HG02885 (cell line): ENCODE data around the gene IGSF23.

Source experiments
- ATAC-seq: cut with Tn5 transposase; IDR thresholded peaks from one replicate; pipeline ENCODE4 v1.9.1; 2021; ENCODE audit warnings: mild to moderate bottlenecking; ENCODE audit not compliant: unreplicated experiment, poor library complexity

IGSF23 gene, protein sequence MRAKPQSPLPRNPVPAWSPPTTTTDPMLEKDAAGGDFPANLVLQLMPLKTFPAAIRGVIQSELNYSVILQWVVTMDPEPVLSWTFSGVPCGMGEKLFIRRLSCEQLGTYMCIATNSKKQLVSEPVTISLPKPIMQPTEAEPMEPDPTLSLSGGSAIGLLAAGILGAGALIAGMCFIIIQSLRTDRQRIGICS

DNA sequence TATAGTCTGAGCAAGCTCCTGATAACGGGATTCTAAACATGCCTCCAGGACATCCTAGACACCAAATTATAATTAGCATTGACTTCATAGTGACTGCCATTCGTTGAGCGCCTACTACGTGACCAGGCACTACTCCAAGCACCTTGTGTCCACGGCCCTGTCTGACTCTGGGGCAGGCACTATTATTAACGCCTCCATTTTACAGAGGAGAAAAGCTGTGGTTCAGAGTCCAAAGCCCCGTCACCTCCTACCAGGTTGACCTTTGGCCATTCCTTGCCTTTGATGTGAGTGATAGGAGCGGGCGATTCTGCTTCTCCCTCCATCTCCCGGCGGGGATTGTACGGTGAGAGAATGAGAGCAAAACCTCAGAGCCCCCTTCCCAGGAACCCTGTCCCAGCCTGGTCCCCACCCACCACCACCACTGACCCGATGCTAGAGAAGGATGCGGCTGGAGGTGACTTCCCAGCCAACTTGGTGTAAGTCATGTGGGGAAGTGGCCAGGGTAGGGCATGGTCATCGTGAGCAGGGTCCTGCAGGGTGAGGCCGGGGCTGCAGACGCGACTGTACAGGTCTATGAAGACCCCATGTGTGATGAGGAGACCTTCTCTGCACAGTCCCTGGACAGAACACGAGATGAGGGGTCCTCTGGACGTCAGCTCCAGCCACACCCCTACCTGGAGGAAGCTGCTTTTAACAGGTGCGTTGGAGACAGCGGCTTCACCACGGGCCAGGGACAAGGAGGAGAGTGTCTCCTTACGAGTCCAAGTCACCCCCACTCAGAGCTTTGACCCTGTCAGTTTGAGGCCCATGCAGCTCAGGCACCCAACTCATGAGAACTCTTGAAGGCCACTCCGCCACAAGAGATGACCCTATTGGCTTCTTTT lies at the start of gene IGSF23:
Gene IGSF23 (plus strand): TSS at position 269 of the 884 bp plus-strand sequence. CDS start 83 bp downstream, at position 352.
- no peak for ATAC-seq

DNA sequence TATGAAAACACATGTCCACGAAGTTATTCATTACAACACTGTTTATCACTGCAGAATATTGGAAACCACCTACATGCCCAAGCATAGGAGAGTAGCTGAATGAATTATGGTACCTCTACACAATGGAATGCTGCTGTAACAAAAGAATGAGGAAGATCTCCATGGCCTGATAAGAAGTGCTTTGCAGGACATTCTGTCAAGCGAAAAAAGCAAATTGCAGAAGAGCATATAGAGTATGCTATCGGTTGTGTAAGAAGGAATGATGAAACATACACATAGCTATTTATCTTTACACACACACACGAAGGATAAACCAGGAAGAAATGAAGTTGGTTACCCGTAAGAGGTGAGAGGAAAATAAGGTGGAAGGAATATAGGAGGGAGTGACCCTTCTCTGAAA lies 46.4 kb upstream of the IGSF23 start:
- ATAC-seq, result no peak

DNA sequence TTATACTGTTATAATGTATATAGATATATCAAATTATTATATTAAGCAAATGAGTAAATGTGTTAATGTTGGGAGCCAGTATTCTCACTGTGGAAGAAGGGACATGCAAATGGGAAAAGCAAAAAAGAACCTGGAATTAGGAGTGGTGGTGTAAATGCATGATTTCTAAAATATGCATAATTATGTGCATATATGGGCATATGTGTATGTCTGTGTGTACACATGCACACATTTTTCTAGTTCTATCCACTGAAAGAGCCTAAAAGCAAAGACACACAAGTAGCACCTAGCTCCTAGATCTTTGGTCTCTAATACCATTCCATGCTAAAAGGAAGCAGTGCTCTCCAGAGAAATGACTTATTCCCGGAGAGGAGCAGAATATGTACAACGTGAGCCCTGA lies 45.6 kb upstream of the IGSF23 start:
- ATAC-seq, result no peak

DNA sequence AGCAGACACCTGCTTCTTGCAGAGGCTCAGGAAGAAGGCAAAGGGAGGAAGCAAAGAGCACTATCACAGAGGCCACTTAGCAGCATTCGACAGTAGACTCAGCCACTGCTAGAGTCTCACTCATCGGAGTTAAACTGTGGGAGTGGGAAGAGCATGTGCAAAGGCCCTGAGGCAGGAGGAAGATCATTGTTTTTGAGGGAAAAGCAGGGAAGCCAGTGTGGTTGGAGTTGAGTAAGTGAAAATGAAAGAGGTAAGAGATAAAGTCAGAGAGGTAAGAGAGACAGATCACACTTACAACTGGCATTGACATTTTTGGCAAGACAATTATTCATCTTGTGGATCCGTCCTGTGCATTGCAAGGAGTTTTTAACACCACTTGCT lies 42.8 kb upstream of the IGSF23 start:
- ATAC-seq, result no peak

DNA sequence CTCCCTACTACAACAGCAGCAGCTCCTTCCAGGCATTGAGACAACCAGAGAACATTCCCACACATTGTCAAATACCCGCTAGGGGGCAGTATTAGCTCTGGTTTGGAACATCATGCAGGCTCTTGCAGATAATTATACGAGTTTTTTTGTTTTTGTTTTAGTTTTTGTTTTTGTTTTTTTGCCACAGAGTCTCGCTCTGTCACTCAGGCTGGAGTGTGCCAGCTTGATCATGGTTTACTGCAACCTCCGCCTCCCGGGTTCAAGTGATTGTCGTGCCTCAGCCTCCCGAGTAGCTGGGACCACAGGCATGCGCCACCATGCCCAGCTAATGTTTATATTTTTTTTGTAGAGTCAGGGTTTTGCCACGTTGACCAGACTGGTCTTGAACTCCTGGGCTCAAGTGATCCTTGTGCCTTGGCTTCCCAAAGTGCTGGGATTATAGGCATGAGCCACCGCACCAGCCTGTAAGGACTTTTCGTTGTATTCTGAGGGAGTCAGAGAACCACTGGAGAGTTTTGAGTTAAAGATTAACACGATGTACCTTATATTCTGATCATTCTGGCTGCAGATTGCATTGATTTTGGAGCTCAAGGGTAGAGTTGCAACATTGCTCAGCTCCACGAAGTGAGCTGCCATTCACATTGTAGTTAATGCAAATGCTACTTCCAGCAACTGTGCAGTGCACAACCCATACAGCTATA lies 42.2 kb upstream of the IGSF23 start:
- ATAC-seq, result no peak

DNA sequence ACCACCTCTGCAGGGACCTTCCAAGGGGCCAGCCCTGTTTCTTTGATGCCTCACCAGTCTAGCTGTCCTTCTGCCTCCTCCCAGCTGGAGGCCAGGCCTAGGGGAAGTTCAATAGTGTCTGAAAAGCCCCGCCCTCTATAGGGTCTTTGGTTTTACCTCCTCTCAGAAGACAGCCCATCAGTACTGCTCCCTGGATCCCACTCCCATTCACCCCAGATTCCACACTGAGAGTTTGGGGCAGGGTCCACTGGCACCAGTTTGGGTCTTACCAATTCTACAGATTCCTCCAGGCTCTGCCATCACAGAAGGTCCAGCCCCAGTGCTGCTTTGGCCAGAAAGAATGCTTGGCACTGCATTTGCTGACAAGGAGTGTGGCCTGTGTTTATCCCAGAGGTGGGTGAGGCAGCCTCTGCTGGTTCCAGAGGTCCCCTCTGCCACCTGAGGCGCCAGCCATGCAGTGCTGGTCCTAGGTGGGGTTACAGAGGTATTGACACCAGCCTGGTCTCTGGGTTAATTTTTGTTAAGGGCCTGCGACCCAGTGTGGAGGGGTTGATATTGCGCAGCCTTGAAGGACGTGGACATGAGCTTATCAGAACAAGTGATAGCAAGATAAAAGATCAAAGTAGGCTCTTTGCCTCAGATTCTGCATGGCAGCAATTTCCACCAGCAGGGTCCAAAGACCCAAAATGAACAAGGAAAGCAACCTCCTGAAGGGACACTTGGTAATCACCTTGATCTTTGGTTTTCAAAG lies 41.4 kb upstream of the IGSF23 start:
- ATAC-seq, result no peak

DNA sequence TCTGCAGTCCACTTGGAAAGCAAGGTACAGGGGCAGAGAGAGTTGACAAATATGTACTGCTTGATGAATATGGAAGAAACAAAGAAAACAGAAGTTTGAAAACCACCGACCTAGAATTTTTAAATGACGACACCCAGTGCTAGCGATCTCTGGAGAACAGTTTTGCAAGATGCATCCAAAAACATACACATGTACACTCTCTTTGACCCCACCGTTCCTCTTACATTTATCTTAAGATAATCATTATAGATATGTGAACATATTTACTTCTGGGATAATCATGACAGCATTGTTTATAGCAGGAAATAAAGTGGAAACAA lies 40.8 kb upstream of the IGSF23 start:
- ATAC-seq, result no peak

DNA sequence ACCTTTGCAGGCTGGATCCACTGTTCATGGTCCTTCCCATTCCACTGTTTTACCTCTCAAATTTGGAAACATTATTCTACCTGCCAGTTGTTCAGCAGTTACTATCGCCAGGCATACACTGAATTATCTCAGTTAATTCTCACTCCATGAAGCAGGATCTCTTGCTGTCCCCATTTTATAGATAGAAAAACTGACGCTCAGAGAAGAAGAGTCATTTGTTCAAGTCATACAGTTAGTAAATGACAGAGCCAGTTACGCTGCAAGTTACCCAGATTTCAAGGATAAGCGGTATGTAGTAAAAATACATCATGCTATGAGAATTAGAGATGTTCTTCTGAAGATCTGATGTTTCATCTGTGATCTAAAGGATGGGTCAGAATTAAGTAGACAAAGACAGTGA lies 40.2 kb upstream of the IGSF23 start:
- no peak for ATAC-seq

DNA sequence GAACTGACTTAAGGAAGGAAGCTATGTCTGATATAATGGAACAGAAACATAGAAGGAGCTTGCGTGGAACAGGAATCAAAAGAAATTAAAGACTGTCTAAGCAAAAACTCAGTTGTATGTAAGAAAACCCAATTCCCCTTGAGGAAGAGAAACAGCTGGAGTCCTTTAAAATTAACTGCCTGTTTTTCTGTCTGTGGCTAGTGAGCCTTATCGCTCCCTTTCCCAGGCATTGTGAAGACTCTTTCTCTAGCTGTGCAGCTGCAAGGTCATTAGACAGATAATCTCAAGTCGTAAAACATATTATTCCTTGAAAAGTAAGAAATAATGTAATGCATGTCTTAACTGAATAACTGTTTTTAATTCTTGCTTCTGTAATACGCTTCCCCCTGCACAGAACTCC lies 39.7 kb upstream of the IGSF23 start:
- ATAC-seq, result no peak

DNA sequence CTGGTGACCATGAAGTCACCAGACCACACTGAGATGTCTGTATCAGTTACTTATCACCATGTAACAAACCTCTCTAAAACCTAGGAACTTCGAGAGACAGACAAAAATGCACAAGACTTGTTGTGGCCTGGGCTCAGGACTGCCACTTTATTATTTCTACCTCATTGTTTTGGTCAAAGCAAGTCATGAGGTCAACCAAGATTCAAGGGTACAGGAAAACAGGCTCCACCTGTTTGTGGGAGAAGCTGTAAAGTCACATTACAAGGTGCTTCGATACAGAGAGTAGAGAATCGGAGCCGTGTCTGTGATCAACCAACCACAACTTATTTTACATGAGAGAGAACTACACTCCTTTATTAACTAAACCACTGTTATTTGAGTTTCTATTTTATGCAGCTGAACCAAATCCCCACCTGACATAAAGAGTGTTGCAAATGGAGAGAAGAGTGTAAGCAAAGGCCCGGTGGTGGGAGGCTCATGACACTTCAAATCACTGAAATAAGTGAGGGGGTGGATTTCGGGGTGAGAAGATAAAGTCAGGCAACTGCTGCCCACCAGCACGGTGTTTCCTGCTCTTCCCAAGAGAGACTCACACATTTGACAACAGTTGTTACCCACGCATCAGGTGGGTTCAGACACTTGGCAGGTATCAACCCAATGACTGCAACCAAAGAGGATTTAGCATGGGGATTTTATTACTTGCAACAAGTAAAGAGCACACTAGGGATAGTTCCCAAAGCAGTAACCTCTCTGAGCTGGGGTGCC lies 39.0 kb upstream of the IGSF23 start:
- no peak for ATAC-seq

DNA sequence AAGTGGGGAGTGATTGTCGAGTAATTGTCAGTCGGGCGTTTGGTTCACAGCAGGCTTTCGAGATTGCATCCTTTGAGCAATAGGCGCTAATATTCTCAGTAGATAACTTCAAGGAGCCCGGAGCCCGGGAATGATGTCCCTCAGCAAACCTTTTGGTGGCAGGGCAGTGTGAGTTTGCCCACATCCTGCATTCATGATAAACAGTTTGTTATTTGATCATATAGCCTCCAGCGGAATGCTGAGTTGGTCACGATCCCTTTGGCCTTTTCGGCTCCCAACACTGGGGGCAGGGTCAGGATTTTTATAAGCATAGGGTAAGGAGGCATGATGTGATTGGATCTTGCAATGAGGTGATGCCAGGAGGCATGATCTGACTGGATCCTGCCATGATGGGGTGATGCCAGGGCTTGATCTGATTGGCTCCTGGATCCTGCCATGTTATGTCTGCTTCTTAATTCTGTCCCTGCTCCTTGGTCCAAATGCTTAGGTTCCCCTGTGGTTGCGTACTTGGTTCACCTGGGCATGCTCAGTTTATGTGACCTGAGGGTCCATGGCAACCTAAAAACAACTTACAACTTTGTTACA lies 38.2 kb upstream of the IGSF23 start:
- no peak for ATAC-seq

DNA sequence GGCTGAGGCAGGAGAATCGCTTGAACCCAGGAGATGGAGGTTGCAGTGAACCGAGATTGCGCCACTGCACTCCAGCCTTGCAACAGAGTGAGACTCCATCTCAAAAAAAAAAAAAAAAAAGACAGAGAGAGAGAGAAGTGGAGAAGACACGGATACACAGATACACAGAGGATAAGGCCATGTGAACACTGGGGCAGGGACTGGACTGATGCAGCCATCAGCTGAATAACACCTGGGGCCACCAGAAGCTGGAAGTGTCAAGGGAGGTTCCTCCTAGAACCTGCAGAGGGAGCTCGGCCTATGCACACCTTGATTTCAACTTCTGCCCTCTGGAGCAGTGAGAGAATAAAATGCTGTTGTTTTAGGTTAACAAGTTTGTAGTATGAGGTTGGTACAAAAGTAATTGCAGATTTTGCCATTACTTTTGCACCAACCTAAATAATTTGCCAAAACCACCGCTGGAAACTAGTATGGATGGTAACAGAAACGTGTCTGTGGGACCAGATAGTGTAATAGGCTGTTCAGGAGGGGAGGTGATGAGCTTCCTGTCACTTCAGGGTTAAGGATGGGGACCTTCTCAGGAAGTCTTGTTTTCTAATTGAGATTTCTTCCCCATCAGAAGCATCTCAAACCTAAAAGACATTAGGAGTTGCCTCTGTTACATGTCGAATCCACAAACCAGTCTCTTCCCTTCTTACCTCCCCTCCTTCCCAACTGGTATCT lies 36.4 kb upstream of the IGSF23 start:
- ATAC-seq, result no peak

DNA sequence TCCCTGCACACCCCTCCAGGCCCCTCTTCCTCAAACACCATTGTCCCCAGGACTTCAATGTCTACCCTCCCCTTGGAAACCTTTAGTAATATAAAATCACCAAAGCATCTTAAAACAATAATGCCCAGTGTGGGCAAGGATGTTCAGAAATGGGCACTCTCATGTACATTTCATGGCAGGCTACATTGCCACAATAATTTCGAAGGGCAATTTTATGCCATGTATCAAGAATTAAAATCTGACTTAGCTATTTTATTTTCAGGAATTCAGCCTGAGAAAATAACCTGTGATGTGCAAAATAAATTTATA lies 35.8 kb upstream of the IGSF23 start:
- no peak for ATAC-seq

DNA sequence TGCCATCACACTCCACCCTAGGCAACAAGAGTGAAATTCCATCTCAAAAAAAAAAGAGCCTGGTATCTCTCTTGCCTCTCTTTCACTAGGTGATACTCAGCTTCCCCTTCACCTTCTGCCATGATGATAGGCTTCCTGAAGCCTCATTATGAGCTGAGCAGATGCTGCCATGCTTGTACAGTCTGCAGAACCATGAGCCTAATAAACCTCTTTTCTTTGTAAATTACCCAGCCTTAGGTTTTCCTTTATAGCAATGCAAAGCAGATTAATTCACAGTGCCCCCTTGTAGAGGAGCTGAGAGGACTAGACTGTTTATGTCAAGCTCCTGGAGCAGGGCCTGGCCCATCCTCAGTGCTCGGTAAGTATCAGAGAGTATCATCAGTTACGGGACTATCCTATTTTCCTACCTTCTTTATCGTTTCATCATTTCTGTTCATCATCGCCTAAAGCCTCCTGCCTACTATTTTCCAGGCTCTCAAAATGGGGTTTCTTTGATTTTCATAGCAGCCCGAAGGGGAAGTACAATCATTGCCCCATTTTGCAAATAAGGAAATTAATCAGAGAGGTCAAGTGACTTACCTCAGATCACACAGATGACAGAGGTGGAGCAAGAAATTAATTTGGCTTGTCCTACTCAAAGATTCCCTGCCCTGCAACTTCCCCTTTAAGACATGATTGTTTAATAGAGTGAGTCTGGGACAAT lies 33.5 kb upstream of the IGSF23 start:
- no peak for ATAC-seq

DNA sequence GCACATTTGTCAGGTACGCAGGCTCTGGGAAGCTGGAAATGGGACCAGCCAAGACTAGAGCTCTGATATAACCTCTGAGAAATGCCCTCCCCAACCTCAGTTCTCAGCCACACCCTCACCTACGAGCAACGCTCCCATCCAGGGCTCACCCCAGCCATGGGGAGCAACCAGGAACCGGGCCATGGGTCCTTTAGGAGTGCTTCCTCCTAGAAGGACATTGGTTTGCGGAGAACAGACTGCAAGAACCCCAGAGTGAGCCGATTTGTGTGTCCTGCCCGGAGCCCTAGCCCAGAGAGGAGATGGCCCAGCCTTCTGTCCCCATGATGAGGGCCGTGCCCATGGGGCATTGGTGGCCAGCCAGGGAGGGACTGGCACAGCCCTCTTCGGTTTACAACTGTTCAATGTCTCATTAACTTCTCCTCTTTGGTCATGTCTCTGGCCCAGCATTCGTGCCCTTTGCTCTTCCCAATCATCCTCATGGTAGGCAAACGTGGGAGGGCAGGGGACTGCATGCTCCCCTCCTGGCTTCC lies 32.9 kb upstream of the IGSF23 start:
- ATAC-seq, result no peak

DNA sequence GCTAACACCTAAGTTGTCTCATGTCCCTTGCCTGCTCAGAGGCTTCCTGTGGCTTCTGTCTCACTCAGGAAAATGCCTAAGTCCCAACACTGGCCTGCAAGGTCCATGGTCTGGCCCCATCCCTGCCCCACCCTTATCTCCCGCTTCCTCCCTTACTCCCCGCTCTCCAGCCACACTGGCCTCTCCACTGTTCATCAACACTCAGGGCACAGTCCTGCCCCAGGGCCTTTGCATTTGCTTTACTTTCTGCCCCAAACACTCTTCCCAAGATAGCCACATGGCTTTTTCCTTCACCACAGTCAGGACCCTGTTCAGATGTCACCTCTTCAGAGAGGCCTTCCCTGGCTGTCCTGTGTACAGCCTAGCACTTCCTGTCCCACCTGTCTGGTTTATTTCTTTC lies 32.1 kb upstream of the IGSF23 start:
- ATAC-seq, result no peak

DNA sequence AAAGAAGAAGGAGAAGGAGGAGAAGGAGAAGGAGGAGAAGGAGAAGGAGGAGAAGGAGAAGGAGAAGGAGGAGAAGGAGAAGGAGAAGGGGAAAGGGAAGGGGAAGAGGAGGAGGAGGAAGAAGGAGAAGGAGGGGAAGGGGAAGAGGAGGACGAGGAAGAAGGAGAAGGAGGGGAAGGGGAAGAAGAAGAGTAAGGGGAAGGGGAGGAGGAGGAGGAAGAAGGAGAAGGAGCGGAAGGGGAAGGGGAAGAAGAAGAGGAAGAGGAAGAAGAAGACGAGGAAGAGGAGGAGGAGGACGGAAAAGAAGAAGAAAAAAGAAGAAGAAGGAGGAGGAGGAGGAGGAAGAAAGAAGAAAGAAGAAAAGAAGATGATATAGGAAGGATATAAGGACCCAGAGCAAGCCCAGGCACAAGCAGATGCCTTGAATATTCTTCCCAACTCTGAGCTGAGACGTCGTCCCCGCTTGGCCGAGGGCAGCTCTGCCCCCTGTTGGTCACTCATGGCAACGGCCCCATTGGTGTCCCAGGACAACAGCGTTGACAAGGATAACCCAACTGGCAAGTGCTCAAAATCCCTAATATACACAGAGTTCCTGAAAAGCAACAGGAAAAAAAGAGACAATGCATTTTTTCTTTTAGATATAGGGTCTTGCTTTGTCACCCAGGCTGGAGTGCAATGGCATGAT lies 30.6 kb upstream of the IGSF23 start:
- ATAC-seq, result no peak
